ENCODE data around the gene CLPX.

DNA sequence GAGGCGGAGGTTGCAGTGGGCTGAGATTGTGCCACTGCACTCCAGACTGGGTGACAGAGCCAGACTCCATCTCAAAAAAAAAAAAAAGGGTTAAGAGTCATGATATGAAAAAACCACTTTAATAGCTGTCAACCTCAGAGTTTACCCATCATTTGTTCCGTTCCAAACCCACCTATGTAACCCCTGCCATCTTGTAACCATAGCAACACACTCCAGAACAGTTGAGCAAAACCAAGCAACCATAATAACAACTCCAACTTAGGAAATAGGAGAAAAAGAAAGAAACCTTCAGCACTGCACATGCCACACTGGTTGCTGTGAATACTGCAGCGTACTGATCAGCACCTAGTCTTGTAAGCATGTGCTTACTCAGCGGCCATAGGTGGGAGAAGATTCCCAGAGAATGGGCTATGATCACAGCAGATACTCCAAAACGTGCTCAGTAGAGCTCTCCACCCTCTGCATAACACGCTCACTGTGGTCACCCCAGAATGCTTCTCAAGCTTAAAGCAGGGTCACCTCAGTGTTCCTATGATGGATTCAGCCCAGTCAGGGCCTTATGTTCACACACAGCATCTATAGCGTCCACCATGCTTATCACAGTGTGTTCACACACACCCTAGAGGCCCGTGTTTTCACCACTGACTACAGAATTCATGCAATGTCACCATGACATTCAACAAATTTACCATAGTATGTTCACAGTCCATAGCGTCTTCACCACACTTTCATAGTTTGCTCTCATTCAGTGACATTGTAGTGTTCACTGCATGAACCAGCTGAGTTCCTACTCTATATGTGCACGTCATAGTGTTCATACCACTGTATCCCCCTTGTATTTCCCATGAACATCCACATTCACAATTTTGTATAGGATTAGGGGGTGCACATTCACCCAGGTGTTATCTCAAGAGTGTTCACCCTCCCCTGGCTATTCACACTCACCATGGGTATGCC lies 32.7 kb upstream of the CLPX start:
- TF ChIP-seq, protein P1, sequence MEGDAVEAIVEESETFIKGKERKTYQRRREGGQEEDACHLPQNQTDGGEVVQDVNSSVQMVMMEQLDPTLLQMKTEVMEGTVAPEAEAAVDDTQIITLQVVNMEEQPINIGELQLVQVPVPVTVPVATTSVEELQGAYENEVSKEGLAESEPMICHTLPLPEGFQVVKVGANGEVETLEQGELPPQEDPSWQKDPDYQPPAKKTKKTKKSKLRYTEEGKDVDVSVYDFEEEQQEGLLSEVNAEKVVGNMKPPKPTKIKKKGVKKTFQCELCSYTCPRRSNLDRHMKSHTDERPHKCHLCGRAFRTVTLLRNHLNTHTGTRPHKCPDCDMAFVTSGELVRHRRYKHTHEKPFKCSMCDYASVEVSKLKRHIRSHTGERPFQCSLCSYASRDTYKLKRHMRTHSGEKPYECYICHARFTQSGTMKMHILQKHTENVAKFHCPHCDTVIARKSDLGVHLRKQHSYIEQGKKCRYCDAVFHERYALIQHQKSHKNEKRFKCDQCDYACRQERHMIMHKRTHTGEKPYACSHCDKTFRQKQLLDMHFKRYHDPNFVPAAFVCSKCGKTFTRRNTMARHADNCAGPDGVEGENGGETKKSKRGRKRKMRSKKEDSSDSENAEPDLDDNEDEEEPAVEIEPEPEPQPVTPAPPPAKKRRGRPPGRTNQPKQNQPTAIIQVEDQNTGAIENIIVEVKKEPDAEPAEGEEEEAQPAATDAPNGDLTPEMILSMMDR (IDR thresholded peaks at IDR 0.05; ENCODE audit: low read length), result no peak
- TF ChIP-seq EZH2 (optimal IDR thresholded peaks at IDR 0.05; ENCODE audit: low read depth, low read length) (no peak), EZH2phosphoT487 (IDR thresholded peaks at IDR 0.05; ENCODE audit: low read length) (no peak)
